GM19468 (cell line): ENCODE results near the gene C12orf54.
"Not testable (repeated sequence)": the region's sequence is repeated elsewhere in the genome, so short reads cannot be mapped to it uniquely, and the experiment has no call there.

Source experiments
- ATAC-seq: cut with Tn5 transposase; IDR thresholded peaks from one replicate; pipeline ENCODE4 v1.9.1; 2021; ENCODE audit warnings: mild to moderate bottlenecking, moderate library complexity, moderate number of reproducible peaks; ENCODE audit not compliant: unreplicated experiment; ENCODE audit errors: extremely low read depth

C12orf54 gene

GRCh38 chr12:48506836-48507235, 24.5 kb downstream of the C12orf54 start:
- ATAC-seq: not testable (repeated sequence)

- ATAC-seq: no peak
These were observed 26.7 kb downstream of the C12orf54 start for GRCh38 chr12:48508987-48509386.

DNA sequence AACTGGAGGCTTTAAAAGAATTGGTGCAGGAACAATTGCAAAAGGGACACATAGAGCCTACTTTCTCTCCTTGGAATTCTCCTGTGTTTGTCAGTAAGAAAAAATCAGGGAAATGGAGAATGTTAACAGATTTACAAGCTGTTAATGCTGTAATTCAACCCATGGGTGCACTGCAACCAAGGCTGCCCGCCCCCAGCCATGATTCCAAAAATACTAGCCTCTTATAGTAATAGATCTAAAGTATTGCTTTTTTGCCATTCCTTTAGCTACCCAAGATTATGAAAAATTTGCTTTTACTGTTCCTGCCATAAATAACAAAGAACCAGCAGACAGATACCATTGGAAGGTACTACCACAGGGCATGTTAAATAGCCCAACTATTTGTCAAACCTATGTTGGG, 27.8 kb downstream of the C12orf54 start:
- no peak for ATAC-seq

DNA sequence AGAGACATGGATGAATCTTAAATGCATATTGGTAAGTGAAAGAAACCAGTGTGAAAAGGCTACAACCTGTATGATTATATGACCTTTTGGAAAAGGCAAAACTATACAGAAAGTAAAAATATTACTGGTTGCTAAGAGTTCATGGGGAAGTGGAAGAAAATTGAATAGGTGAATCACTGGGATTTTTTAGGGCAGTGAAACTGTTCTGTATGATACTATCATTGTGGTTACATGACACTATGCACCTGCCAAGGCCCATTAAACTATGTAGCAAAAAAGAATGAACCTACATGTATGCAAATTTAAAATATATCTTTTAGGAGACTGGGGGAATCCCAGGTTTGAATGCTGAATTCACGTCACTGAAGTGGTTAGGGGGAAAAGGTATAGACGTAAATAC, 30.6 kb downstream of the C12orf54 start:
- ATAC-seq: peak; percentile 57

GRCh38 chr12:48514728-48515127, 32.4 kb downstream of the C12orf54 start:
- no peak for ATAC-seq

- ATAC-seq: not testable (repeated sequence)
These were observed 38.1 kb downstream of the C12orf54 start for GRCh38 chr12:48520381-48520780.

- no peak for ATAC-seq
These were observed 43.0 kb downstream of the C12orf54 start, which contains the start of gene OR8S1 for GRCh38 chr12:48525332-48525731. TSS of gene OR8S1 (plus strand) at chr12:48525632. CDS start at chr12:48525632, 0 bp downstream.

GRCh38 chr12:48527891-48528670, 45.8 kb downstream of the C12orf54 start:
- no peak for ATAC-seq

- ATAC-seq: no peak
These were observed 50.3 kb downstream of the C12orf54 start for GRCh38 chr12:48532601-48533000.

- no peak for ATAC-seq
These were observed 54.3 kb downstream of the C12orf54 start for GRCh38 chr12:48536602-48537001.

GRCh38 chr12:48542300-48542928, 60.1 kb downstream of the C12orf54 start:
- ATAC-seq: no peak

GRCh38 chr12:48545833-48546469, 63.7 kb downstream of the C12orf54 start:
- ATAC-seq: no peak
